Trophoblast cell (in vitro differentiated cells and primary cell): Measurements from ENCODE around the gene SH3BP4.

Experiments used
- DNase-seq, 2 donors: peaks; one replicate each; pipeline ENCODE4 v3.0.0-alpha.2; 2016
- H2AFZ ChIP-seq: 2 replicates; pipeline ENCODE4 v1.6.1; 2013; ENCODE audit warnings: low read length, moderate library complexity, mild to moderate bottlenecking; ENCODE audit not compliant: insufficient read depth, poor library complexity
- H2AK5ac ChIP-seq: 2 replicates; pipeline ENCODE4 v1.6.1; 2013; ENCODE audit warnings: mild to moderate bottlenecking, low read length
- H2BK120ac ChIP-seq: 2 replicates; pipeline ENCODE4 v1.6.1; 2013; ENCODE audit warnings: low read length, mild to moderate bottlenecking, moderate library complexity; ENCODE audit not compliant: insufficient read depth, poor library complexity
- H2BK12ac ChIP-seq: 2 replicates; pipeline ENCODE4 v1.6.1; 2013; ENCODE audit warnings: mild to moderate bottlenecking, low read length, moderate library complexity
- H2BK5ac ChIP-seq: 2 replicates; pipeline ENCODE4 v1.6.1; 2013; ENCODE audit warnings: low read length, low read depth, moderate library complexity, mild to moderate bottlenecking; ENCODE audit not compliant: poor library complexity
- H3K14ac ChIP-seq: 2 replicates; pipeline ENCODE4 v1.6.1; 2013; ENCODE audit warnings: mild to moderate bottlenecking, low read length
- H3K18ac ChIP-seq: 2 replicates; pipeline ENCODE4 v1.6.1; 2013; ENCODE audit warnings: mild to moderate bottlenecking, low read length
- H3K23ac ChIP-seq: 2 replicates; pipeline ENCODE4 v1.6.1; 2013; ENCODE audit warnings: low read length
- H3K27ac ChIP-seq: 2 replicates; pipeline ENCODE4 v1.5.1; 2013; ENCODE audit warnings: low read depth, mild to moderate bottlenecking, inconsistent platforms, low read length, moderate library complexity
- H3K27me3 ChIP-seq: 2 replicates; pipeline ENCODE4 v1.6.1; 2013; ENCODE audit warnings: inconsistent platforms, mild to moderate bottlenecking, low read length, moderate library complexity; ENCODE audit not compliant: insufficient read depth
- H3K36me3 ChIP-seq, 2 experiments: 1 replicate in 1 of 2; 2 replicates in 1 of 2; pipeline ENCODE4 v1.6.1; 2013; ENCODE audit warnings: low read length in 2 of 2, mild to moderate bottlenecking in 2 of 2, moderate library complexity in 1 of 2; ENCODE audit not compliant: insufficient read depth in 2 of 2, control insufficient read depth in 1 of 2
- H3K4ac ChIP-seq: 2 replicates; pipeline ENCODE4 v1.6.1; 2013; ENCODE audit warnings: low read depth, mild to moderate bottlenecking, low read length, moderate library complexity
- H3K4me1 ChIP-seq, 2 experiments: 1 replicate in 1 of 2; 2 replicates in 1 of 2; pipeline ENCODE4 v1.6.1; 2013; ENCODE audit warnings: low read length in 2 of 2, mild to moderate bottlenecking in 2 of 2, moderate library complexity in 1 of 2; ENCODE audit not compliant: insufficient read depth in 2 of 2, control insufficient read depth in 1 of 2
- H3K4me2 ChIP-seq: 2 replicates; pipeline ENCODE4 v1.6.1; 2013; ENCODE audit warnings: inconsistent platforms, mild to moderate bottlenecking, low read length, moderate library complexity
- H3K4me3 ChIP-seq: 2 replicates; pipeline ENCODE4 v1.5.1; 2013; ENCODE audit warnings: mild to moderate bottlenecking, low read depth, low read length, inconsistent platforms
- H3K79me1 ChIP-seq: one replicate; pipeline ENCODE4 v1.6.1; 2013; ENCODE audit warnings: low read length
- H3K79me2 ChIP-seq: 2 replicates; pipeline ENCODE4 v1.6.1; 2013; ENCODE audit warnings: low read length, mild to moderate bottlenecking; ENCODE audit not compliant: control insufficient read depth, insufficient read depth, poor library complexity
- H3K9ac ChIP-seq: 2 replicates; pipeline ENCODE4 v1.6.1; 2013; ENCODE audit warnings: mild to moderate bottlenecking, low read length
- H3K9me3 ChIP-seq: 2 replicates; pipeline ENCODE4 v1.6.1; 2013; ENCODE audit warnings: low read depth, mild to moderate bottlenecking, control low read depth, inconsistent platforms, low read length; ENCODE audit not compliant: insufficient read depth
- H4K12ac ChIP-seq: 2 replicates; pipeline ENCODE4 v1.6.1; 2013; ENCODE audit warnings: low read depth, mild to moderate bottlenecking, low read length, moderate library complexity
- H4K8ac ChIP-seq: 2 replicates; pipeline ENCODE4 v1.6.1; 2013; ENCODE audit warnings: low read depth, mild to moderate bottlenecking, low read length, moderate library complexity
- H4K91ac ChIP-seq: one replicate; pipeline ENCODE4 v1.6.1; 2013; ENCODE audit warnings: low read depth, mild to moderate bottlenecking, low read length, moderate library complexity
- whole genome bisulfite sequencing: extraction: QIAGEN DNeasy Blood & Tissue Kit; methylation state at CpG from one replicate; pipeline ENCODE4 v1.1.7; 2013; ENCODE audit warnings: missing lambda C conversion rate; ENCODE audit not compliant: insufficient read length, insufficient coverage; ENCODE audit errors: extremely low coverage; 5-methylcytosine and 5-hydroxymethylcytosine counted together

Gene SH3BP4

DNA sequence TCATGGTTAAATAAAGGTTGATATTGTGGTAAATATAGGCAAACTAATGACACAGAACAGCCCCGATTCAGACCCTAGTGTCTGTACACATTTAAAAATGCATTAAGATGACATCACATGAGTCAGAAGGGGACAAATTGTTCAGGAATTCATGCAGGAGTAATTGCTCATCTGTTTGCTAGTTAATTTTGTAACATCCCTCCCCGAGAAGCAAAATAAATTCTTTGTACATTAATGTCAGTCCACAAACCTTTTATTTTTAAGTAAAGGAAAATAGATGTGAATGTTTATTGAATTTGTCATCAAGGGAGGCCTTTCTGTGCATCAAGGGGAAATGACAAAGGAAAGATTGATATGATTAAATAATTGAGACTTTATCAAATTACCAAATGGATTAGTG, 69.9 kb downstream of the SH3BP4 start:
- no CpG with 5 or more reads among the region's 2 CpGs for WGBS
- Histone ChIP-seq H3K79me1 (no peaks in the 10 kb centered on the region), H3K18ac (no peak overlapping the region), H3K14ac (no peak overlapping the region), H2AK5ac (no peak overlapping the region), H2BK120ac (no peak overlapping the region), H3K36me3 (peaks cover 0 to 2% of the 10 kb centered on the region in 2 experiments), H3K27me3 (no peaks in the 10 kb centered on the region), H4K8ac (no peak overlapping the region), H4K91ac (no peak overlapping the region), H3K9me3 (peaks cover under 1% of the 10 kb centered on the region), H4K12ac (no peak overlapping the region), H3K23ac (no peak overlapping the region), H2BK12ac (no peak overlapping the region), H2BK5ac (no peak overlapping the region), H3K4me1 (peaks cover 16 to 19% of the 10 kb centered on the region in 2 experiments), H3K9ac (no peak overlapping the region), H2AFZ (no peak overlapping the region), H3K79me2 (peaks cover 4% of the 10 kb centered on the region), H3K4ac (no peak overlapping the region), H3K4me2 (no peak overlapping the region), H3K4me3 (no peak overlapping the region), H3K27ac (no peak overlapping the region)
- peak; percentile 53 to 82 for DNase-seq

DNA sequence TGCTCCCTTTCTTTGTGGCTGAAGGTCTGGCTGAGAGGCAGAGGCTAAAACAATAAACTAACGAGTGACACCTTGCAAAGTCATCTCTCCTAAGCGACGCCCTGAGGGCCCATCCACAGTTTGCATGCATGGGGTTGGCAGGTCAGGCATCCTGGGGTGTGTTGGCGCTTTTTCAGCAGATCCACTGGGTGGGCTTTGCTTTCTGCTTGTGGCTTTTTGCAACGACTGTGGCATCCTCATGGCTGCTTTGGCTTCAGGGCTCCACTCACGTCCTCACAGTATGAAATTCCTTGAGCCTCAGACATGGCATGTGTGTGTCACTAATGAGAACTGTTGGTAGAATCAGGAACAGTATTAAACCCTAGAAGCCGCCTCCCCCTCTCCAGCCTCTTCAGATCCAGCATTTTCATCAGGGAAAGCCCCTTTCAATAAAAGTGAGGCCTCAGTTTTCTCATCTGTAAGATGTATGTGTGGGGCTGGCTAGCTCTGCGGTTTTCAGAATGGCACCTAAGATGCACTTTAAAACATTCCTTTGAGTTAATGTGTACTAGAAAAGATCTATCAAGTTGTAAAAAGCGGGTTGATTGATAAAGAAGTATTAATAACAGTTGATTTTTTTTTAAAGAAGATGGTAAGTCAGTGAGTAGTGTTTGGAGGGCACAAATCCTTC, 72.5 kb downstream of the SH3BP4 start:
- H2AK5ac ChIP-seq, result no peak overlapping the region
- H3K4me1 ChIP-seq, result peaks cover 22 to 26% of the 10 kb centered on the region in 2 experiments
- H3K36me3 ChIP-seq, result no peaks in the 10 kb centered on the region
- no peak overlapping the region for H4K91ac ChIP-seq
- H3K14ac ChIP-seq, result no peak overlapping the region
- 100% methylated on average over 1 of the region's 9 CpGs for WGBS
- no peak overlapping the region for H2BK120ac ChIP-seq
- H3K79me1 ChIP-seq, result no peaks in the 10 kb centered on the region
- H3K4ac ChIP-seq, result no peak overlapping the region
- H2BK5ac ChIP-seq, result no peak overlapping the region
- H3K23ac ChIP-seq, result no peak overlapping the region
- peaks cover 1% of the 10 kb centered on the region for H3K9me3 ChIP-seq
- no peak overlapping the region for H3K9ac ChIP-seq
- H3K18ac ChIP-seq, result no peak overlapping the region
- H2AFZ ChIP-seq, result no peak overlapping the region
- H2BK12ac ChIP-seq, result no peak overlapping the region
- H4K8ac ChIP-seq, result no peak overlapping the region
- H3K79me2 ChIP-seq, result peaks cover 2% of the 10 kb centered on the region
- no peak for DNase-seq
- no peak overlapping the region for H4K12ac ChIP-seq
- no peaks in the 10 kb centered on the region for H3K27me3 ChIP-seq
- no peak overlapping the region for H3K27ac ChIP-seq
- no peak overlapping the region for H3K4me3 ChIP-seq
- H3K4me2 ChIP-seq, result no peak overlapping the region

GRCh38 chr2:235024931-235025773, 73.3 kb downstream of the SH3BP4 start:
- Histone ChIP-seq H3K4me3 (no peak overlapping the region), H3K79me1 (no peaks in the 10 kb centered on the region), H3K9ac (no peak overlapping the region), H3K79me2 (peaks cover 2% of the 10 kb centered on the region), H3K4me2 (no peak overlapping the region), H3K14ac (no peak overlapping the region), H3K18ac (peak overlapping the region; percentile 38), H2BK5ac (no peak overlapping the region), H4K12ac (no peak overlapping the region), H3K27me3 (no peaks in the 10 kb centered on the region), H3K36me3 (peaks cover 0 to 3% of the 10 kb centered on the region in 2 experiments), H3K23ac (no peak overlapping the region), H4K8ac (no peak overlapping the region), H2AFZ (no peak overlapping the region), H3K27ac (no peak overlapping the region), H3K4ac (peak overlapping the region; percentile 6), H4K91ac (no peak overlapping the region), H3K9me3 (peaks cover 1% of the 10 kb centered on the region), H3K4me1 (peaks cover 22 to 28% of the 10 kb centered on the region in 2 experiments), H2BK12ac (no peak overlapping the region), H2AK5ac (no peak overlapping the region), H2BK120ac (no peak overlapping the region)
- WGBS, result no CpG with 5 or more reads among the region's 20 CpGs
- DNase-seq, result no peak

- H3K14ac ChIP-seq, result no peak overlapping the region
- H3K79me1 ChIP-seq, result no peaks in the 10 kb centered on the region
- no peak overlapping the region for H4K91ac ChIP-seq
- H3K36me3 ChIP-seq, result peaks cover 0 to 3% of the 10 kb centered on the region in 2 experiments
- H2BK5ac ChIP-seq, result no peak overlapping the region
- H4K8ac ChIP-seq, result no peak overlapping the region
- peaks cover 22 to 28% of the 10 kb centered on the region in 2 experiments for H3K4me1 ChIP-seq
- peak; percentile 38 to 70 for DNase-seq
- H3K9me3 ChIP-seq, result peaks cover 1% of the 10 kb centered on the region
- no peak overlapping the region for H2AFZ ChIP-seq
- H3K18ac ChIP-seq, result no peak overlapping the region
- no peak overlapping the region for H3K23ac ChIP-seq
- no peak overlapping the region for H3K27ac ChIP-seq
- H2BK120ac ChIP-seq, result no peak overlapping the region
- H3K4me2 ChIP-seq, result no peak overlapping the region
- H2AK5ac ChIP-seq, result no peak overlapping the region
- no peak overlapping the region for H3K9ac ChIP-seq
- no peak overlapping the region for H3K4me3 ChIP-seq
- peaks cover 2% of the 10 kb centered on the region for H3K79me2 ChIP-seq
- no peaks in the 10 kb centered on the region for H3K27me3 ChIP-seq
- no peak overlapping the region for H4K12ac ChIP-seq
- H3K4ac ChIP-seq, result no peak overlapping the region
- H2BK12ac ChIP-seq, result no peak overlapping the region
- WGBS, result no CpG with 5 or more reads among the region's 11 CpGs
Observed at GRCh38 chr2:235025800-235026536, 74.2 kb downstream of the SH3BP4 start.
